GM12878 (cell line): Measurements from ENCODE around the gene GDNF. TPM values are rescaled to one million over a fixed set of nuclear protein-coding genes. Genes with fewer than 3 reads are reported as not detected.

Experiments
- ATF2 ChIP-seq: IDR thresholded peaks from 2 replicates; pipeline ENCODE4 v1.6.1; 2012; ENCODE audit warnings: low read length, inconsistent platforms
- CREM ChIP-seq: IDR thresholded peaks from 2 replicates; pipeline ENCODE4 v1.6.1; 2014; ENCODE audit warnings: antibody characterized with exemption, low read depth
- E2F8 ChIP-seq: fragments of 450-650 bp; IDR thresholded peaks from 2 replicates; pipeline ENCODE4 v1.6.1; 2018; ENCODE audit warnings: mild to moderate bottlenecking, low read depth, moderate library complexity; ENCODE audit not compliant: partially characterized antibody
- IRF3 ChIP-seq: fragments of 450-650 bp; IDR thresholded peaks from 2 replicates; pipeline ENCODE4 v1.6.1; 2014; ENCODE audit warnings: mild to moderate bottlenecking
- NR2C2 ChIP-seq: IDR thresholded peaks from 2 replicates; pipeline ENCODE4 v1.6.1; 2011; ENCODE audit warnings: borderline replicate concordance, low read depth; ENCODE audit not compliant: control insufficient read depth, insufficient read length
- NRF1 ChIP-seq: conservative IDR thresholded peaks from 2 replicates; pipeline ENCODE4 v1.6.1; 2011; ENCODE audit warnings: mild to moderate bottlenecking, low read depth, low read length, improper control_type of control experiment
- RB1 ChIP-seq: fragments of 450-650 bp; formaldehyde crosslinking; IDR thresholded peaks from 2 replicates; pipeline ENCODE4 v1.6.1; 2017; ENCODE audit warnings: mild to moderate bottlenecking, borderline replicate concordance
- ZNF207 ChIP-seq: fragments of 450-650 bp; IDR thresholded peaks from 2 replicates; pipeline ENCODE4 v1.6.1; 2014; ENCODE audit warnings: antibody characterized with exemption, mild to moderate bottlenecking, borderline replicate concordance
- polyA plus RNA-seq, 11 experiments: library from polyadenylated mRNA; depleted of rRNA in 4 of 11; unstranded in 6 of 11; stranded (reverse) in 5 of 11; fragments of >200 nt; fragmentation: Nextera tagmentation in 4 of 11; fragmentation: Illumina TruSeq in 1 of 11; extraction: Ambion mirVana in 4 of 11; extraction: Trizol in 1 of 11; gene quantifications; 1 replicate in 1 of 11; 2 replicates in 10 of 11; pipeline versions ENCODE4 v1.2.1 to v1.2.3, GENCODE V29; 2011 to 2016; ENCODE audit warnings: inconsistent platforms in 2 of 11, missing spikeins in 2 of 11, low read depth in 1 of 11
- total RNA-seq, 4 experiments: library from RNA; depleted of rRNA in 3 of 4; stranded (reverse); fragments of >200 nt in 3 of 4; fragmentation: Illumina TruSeq in 1 of 4; extraction: Trizol in 1 of 4; gene quantifications; 2 replicates each; pipeline versions ENCODE4 v1.2.1 to v1.2.3, GENCODE V29; 2013 to 2021
- TF ChIP-seq, protein P1 (sequence below): fragments of 450-650 bp; IDR thresholded peaks from 2 replicates; pipeline ENCODE4 v1.6.1; 2017; ENCODE audit warnings: mild to moderate bottlenecking, moderate library complexity
- TF ChIP-seq, protein P2 (sequence below): IDR thresholded peaks from 2 replicates; pipeline ENCODE4 v1.6.1; 2012; ENCODE audit warnings: low read depth, low read length, improper control_type of control experiment

GDNF gene
- total and polyA plus RNA-seq, 10 of the 15 experiments (the other 5 are each of a cell fraction or from before 2014, with no cell fraction given) = not detected

DNA sequence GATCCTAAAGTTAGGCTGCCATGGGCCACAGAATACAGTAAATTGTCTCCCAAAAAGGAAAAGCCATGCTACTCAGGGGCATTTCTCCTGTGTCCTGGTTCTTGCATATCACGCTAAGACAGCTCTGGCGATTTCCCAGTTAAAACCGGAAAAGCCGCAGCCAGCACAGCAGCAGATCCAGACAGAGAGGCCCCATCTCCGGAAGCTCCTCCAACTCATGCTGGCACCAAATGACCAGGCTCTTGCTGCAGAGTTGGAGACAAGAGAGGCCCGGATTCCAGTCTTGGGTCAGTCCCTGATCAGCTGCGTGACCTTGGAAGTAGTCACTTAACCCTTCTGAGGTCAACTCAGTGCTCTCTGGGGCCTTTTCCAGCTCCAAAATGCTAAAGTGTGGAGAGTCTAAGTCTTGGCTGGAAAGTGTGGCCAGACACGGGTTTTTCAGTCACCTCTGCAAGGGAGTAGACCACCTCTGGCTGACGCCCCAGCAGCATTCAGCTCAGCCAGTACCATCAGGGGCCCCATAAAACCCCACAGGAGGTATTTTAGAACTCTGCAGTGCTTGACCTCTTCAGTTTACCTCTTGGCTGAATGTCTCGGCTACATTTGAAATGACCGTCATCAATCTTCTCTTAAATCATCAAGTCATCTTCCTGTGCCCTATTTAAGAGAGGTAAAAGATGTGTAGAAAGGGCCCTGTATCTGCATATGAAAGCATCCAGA is 16.2 kb downstream of the GDNF start (continued):
- TF ChIP-seq, protein P1, sequence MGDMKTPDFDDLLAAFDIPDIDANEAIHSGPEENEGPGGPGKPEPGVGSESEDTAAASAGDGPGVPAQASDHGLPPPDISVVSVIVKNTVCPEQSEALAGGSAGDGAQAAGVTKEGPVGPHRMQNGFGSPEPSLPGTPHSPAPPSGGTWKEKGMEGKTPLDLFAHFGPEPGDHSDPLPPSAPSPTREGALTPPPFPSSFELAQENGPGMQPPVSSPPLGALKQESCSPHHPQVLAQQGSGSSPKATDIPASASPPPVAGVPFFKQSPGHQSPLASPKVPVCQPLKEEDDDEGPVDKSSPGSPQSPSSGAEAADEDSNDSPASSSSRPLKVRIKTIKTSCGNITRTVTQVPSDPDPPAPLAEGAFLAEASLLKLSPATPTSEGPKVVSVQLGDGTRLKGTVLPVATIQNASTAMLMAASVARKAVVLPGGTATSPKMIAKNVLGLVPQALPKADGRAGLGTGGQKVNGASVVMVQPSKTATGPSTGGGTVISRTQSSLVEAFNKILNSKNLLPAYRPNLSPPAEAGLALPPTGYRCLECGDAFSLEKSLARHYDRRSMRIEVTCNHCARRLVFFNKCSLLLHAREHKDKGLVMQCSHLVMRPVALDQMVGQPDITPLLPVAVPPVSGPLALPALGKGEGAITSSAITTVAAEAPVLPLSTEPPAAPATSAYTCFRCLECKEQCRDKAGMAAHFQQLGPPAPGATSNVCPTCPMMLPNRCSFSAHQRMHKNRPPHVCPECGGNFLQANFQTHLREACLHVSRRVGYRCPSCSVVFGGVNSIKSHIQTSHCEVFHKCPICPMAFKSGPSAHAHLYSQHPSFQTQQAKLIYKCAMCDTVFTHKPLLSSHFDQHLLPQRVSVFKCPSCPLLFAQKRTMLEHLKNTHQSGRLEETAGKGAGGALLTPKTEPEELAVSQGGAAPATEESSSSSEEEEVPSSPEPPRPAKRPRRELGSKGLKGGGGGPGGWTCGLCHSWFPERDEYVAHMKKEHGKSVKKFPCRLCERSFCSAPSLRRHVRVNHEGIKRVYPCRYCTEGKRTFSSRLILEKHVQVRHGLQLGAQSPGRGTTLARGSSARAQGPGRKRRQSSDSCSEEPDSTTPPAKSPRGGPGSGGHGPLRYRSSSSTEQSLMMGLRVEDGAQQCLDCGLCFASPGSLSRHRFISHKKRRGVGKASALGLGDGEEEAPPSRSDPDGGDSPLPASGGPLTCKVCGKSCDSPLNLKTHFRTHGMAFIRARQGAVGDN = no peak
- no peak for TF ChIP-seq E2F8
- no peak for TF ChIP-seq CREM
- no peak for TF ChIP-seq NRF1
- TF ChIP-seq RB1 = no peak
- TF ChIP-seq ATF2 = no peak
- no peak for TF ChIP-seq NR2C2
- no peak for TF ChIP-seq ZNF207
- TF ChIP-seq, protein P2, sequence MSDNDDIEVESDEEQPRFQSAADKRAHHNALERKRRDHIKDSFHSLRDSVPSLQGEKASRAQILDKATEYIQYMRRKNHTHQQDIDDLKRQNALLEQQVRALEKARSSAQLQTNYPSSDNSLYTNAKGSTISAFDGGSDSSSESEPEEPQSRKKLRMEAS = no peak
- no peak for TF ChIP-seq IRF3
